CD14-positive monocyte (primary cell): ENCODE results near the gene IFT122. TPM values are rescaled to one million over a fixed set of nuclear protein-coding genes. Genes with fewer than 3 reads are reported as not detected.
A peak's percentile ranks its signal among the peaks of the same experiment; 100 is the strongest.

Source experiments
- DNase-seq, 3 donors: peaks; one replicate each; pipeline ENCODE4 v3.0.0-alpha.2; 2011 to 2022
- H2AFZ ChIP-seq: 2 replicates; pipeline ENCODE4 v1.6.0; 2012; ENCODE audit warnings: mild to moderate bottlenecking, low read depth, low read length, inconsistent platforms; ENCODE audit not compliant: insufficient read depth, poor library complexity, severe bottlenecking
- H3K27ac ChIP-seq, 2 donors: 1 replicate in 1 of 2; 2 replicates in 1 of 2; pipeline ENCODE4 v1.5.1; 2012 to 2013; ENCODE audit warnings: low read length in 2 of 2, control low read depth in 1 of 2, inconsistent platforms in 1 of 2, low read depth in 1 of 2, mild to moderate bottlenecking in 1 of 2
- H3K27me3 ChIP-seq, 2 donors: one replicate each; pipeline versions ENCODE4 v1.6.0 to v1.6.1; 2011 to 2013; ENCODE audit warnings: low read length in 2 of 2; ENCODE audit not compliant: control insufficient read depth in 2 of 2, insufficient read depth in 2 of 2
- H3K36me3 ChIP-seq, 2 donors: replicated peaks in 1 of 2; 1 replicate in 1 of 2; 2 replicates in 1 of 2; pipeline versions ENCODE4 v1.5.1 to v1.6.1; 2012 to 2013; ENCODE audit warnings: low read length in 2 of 2, control low read depth in 1 of 2, inconsistent platforms in 1 of 2, mild to moderate bottlenecking in 1 of 2; ENCODE audit not compliant: insufficient read depth in 2 of 2, control insufficient read depth in 1 of 2
- H3K4me1 ChIP-seq, 2 donors: 1 replicate in 1 of 2; 2 replicates in 1 of 2; pipeline versions ENCODE4 v1.5.1 to v1.6.1; 2012 to 2013; ENCODE audit warnings: low read length in 2 of 2, control low read depth in 1 of 2, inconsistent platforms in 1 of 2, mild to moderate bottlenecking in 1 of 2, moderate library complexity in 1 of 2; ENCODE audit not compliant: insufficient read depth in 2 of 2, control insufficient read depth in 1 of 2
- H3K4me2 ChIP-seq: replicated peaks from 2 replicates; pipeline ENCODE3; 2012; ENCODE audit warnings: low read length, moderate library complexity, mild to moderate bottlenecking; ENCODE audit not compliant: poor library complexity, severe bottlenecking; ENCODE audit errors: extremely low read depth
- H3K4me3 ChIP-seq, 3 experiments: fragments of 200-600 bp in 1 of 3; sonication (generic) in 1 of 3; replicated peaks in 1 of 3; 1 replicate in 2 of 3; 2 replicates in 1 of 3; pipeline ENCODE4 v1.5.1; 2011 to 2013; ENCODE audit warnings: low read length in 3 of 3, mild to moderate bottlenecking in 3 of 3, control low read depth in 2 of 3, low read depth in 2 of 3, inconsistent platforms in 1 of 3, moderate library complexity in 1 of 3
- H3K79me2 ChIP-seq: 2 replicates; pipeline ENCODE4 v1.6.0; 2012; ENCODE audit warnings: mild to moderate bottlenecking, control low read depth, inconsistent platforms, low read length, moderate library complexity; ENCODE audit not compliant: insufficient read depth
- H3K9ac ChIP-seq: 2 replicates; pipeline ENCODE4 v1.6.0; 2017; ENCODE audit warnings: low read length, mild to moderate bottlenecking; ENCODE audit not compliant: insufficient read depth, poor library complexity, severe bottlenecking
- H3K9me3 ChIP-seq, 2 donors: replicated peaks in 1 of 2; 1 replicate in 1 of 2; 2 replicates in 1 of 2; pipeline versions ENCODE4 v1.5.1 to v1.6.1; 2012 to 2013; ENCODE audit warnings: low read length in 2 of 2, control low read depth in 1 of 2; ENCODE audit not compliant: control insufficient read depth in 1 of 2, insufficient read depth in 1 of 2
- H4K20me1 ChIP-seq: 2 replicates; pipeline ENCODE4 v1.6.0; 2012; ENCODE audit warnings: mild to moderate bottlenecking, low read length, control low read depth, moderate library complexity; ENCODE audit not compliant: insufficient read depth
- H3K27ac Mint-ChIP-seq, 7 donors: one replicate each; pipeline ENCODE4 v1.8.0; 2020; ENCODE audit warnings: mild to moderate bottlenecking in 7 of 7, mixed read lengths in 7 of 7, moderate library complexity in 6 of 7, inconsistent platforms in 2 of 7
- H3K27me3 Mint-ChIP-seq, 3 donors: one replicate each; pipeline ENCODE4 v1.8.0; 2021 to 2022; ENCODE audit warnings: low read depth in 3 of 3, mild to moderate bottlenecking in 3 of 3, mixed read lengths in 3 of 3, moderate library complexity in 3 of 3, inconsistent platforms in 1 of 3
- H3K36me3 Mint-ChIP-seq, 2 donors: one replicate each; pipeline ENCODE4 v1.8.0; 2020; ENCODE audit warnings: mixed read lengths in 2 of 2, inconsistent platforms in 1 of 2, mild to moderate bottlenecking in 1 of 2
- H3K4me1 Mint-ChIP-seq: one replicate; pipeline ENCODE4 v1.8.0; 2020; ENCODE audit warnings: mild to moderate bottlenecking, mixed read lengths
- H3K4me3 Mint-ChIP-seq, 2 donors: one replicate each; pipeline ENCODE4 v1.8.0; 2020; ENCODE audit warnings: mild to moderate bottlenecking in 2 of 2, mixed read lengths in 2 of 2, moderate library complexity in 1 of 2
- H3K9me3 Mint-ChIP-seq, 7 donors: one replicate each; pipeline ENCODE4 v1.8.0; 2020 to 2022; ENCODE audit warnings: mixed read lengths in 7 of 7, mild to moderate bottlenecking in 6 of 7, moderate library complexity in 6 of 7, inconsistent platforms in 2 of 7
- WGBS: methylation state at CpG from one replicate; pipeline ENCODE4 v1.1.5; 2013; ENCODE audit warnings: missing lambda C conversion rate; ENCODE audit not compliant: insufficient coverage; 5-methylcytosine and 5-hydroxymethylcytosine counted together
- intact Hi-C, 2 donors: fragments of 100-400 bp; cut with micrococcal nuclease; formaldehyde crosslinking; loops; one replicate each; pipeline versions ENCODE4 v1.15.0 to v1.15.1; 2023
- polyA plus RNA-seq, 3 donors: library from polyadenylated mRNA; depleted of rRNA in 1 of 3; unstranded in 2 of 3; stranded (reverse) in 1 of 3; fragments of 300-500 nt in 2 of 3; fragments of >200 nt in 1 of 3; fragmentation: Illumina TruSeq in 2 of 3; gene quantifications; 1 replicate in 2 of 3; 2 replicates in 1 of 3; pipeline ENCODE4 v1.2.3, GENCODE V29; 2012 to 2021
- TF ChIP-seq, protein P1 (sequence below): fragments of 200-600 bp; IDR thresholded peaks from one replicate; pipeline ENCODE4 v1.8.0; 2022; ENCODE audit warnings: antibody characterized with exemption, mild to moderate bottlenecking

IFT122 gene
- polyA plus RNA-seq, 3 donors = 3.3 to 12.2 (median 3.6) TPM

GRCh38 chr3:129491794-129492193 lies 51.8 kb downstream of the IFT122 start:
- Mint-ChIP-seq H3K4me3 (no peak overlapping the region), H3K27me3 (peaks cover 0 to 1% (median 0%) of the 10 kb centered on the region in 3 donors), H3K4me1 (peaks cover 39% of the 10 kb centered on the region), H3K9me3 (peaks cover 0 to 3% (median 0%) of the 10 kb centered on the region in 7 donors), H3K27ac (peak overlapping the region in 5 of 7 donors; percentile 24 to 76 (median 75)), H3K36me3 (peaks cover 46 to 50% of the 10 kb centered on the region in 2 donors)
- Histone ChIP-seq H3K4me2 (no peak overlapping the region), H3K27ac (peak overlapping the region in 1 of 2 donors; percentile 89), H3K79me2 (no peaks in the 10 kb centered on the region), H3K4me3 (no peak overlapping the region), H3K9ac (no peak overlapping the region), H2AFZ (no peak overlapping the region), H3K27me3 (no peaks in the 10 kb centered on the region), H3K4me1 (peaks cover 36 to 41% of the 10 kb centered on the region in 2 donors), H3K9me3 (no peaks in the 10 kb centered on the region), H3K36me3 (peaks cover 3 to 49% of the 10 kb centered on the region in 2 donors), H4K20me1 (no peaks in the 10 kb centered on the region)
- 100% methylated on average over 7 of the region's 9 CpGs for WGBS
- intact Hi-C loops = loop anchor here (2.0 to 10.0 kb wide), 5 partner anchors 36 to 441 kb away; partner anchors contain the start of gene RHO (in 1 of the 2)
- no peak for DNase-seq
- TF ChIP-seq, protein P1, sequence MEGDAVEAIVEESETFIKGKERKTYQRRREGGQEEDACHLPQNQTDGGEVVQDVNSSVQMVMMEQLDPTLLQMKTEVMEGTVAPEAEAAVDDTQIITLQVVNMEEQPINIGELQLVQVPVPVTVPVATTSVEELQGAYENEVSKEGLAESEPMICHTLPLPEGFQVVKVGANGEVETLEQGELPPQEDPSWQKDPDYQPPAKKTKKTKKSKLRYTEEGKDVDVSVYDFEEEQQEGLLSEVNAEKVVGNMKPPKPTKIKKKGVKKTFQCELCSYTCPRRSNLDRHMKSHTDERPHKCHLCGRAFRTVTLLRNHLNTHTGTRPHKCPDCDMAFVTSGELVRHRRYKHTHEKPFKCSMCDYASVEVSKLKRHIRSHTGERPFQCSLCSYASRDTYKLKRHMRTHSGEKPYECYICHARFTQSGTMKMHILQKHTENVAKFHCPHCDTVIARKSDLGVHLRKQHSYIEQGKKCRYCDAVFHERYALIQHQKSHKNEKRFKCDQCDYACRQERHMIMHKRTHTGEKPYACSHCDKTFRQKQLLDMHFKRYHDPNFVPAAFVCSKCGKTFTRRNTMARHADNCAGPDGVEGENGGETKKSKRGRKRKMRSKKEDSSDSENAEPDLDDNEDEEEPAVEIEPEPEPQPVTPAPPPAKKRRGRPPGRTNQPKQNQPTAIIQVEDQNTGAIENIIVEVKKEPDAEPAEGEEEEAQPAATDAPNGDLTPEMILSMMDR = no peak

- no peak overlapping the region for H2AFZ ChIP-seq
- Mint-ChIP-seq H3K27me3 (peaks cover 0 to 1% (median 0%) of the 10 kb centered on the region in 3 donors), H3K4me3 (no peak overlapping the region), H3K9me3 (peaks cover 0 to 3% (median 0%) of the 10 kb centered on the region in 7 donors), H3K27ac (peak overlapping the region in 1 of 7 donors; percentile 45), H3K36me3 (peaks cover 46 to 53% of the 10 kb centered on the region in 2 donors), H3K4me1 (peaks cover 31% of the 10 kb centered on the region)
- no CpG with 5 or more reads among the region's 4 CpGs for WGBS
- TF ChIP-seq, protein P1 = no peak
- H3K9me3 ChIP-seq = no peaks in the 10 kb centered on the region
- H3K4me3 ChIP-seq = no peak overlapping the region
- H3K27ac ChIP-seq = no peak overlapping the region
- H4K20me1 ChIP-seq = no peaks in the 10 kb centered on the region
- no peak overlapping the region for H3K4me2 ChIP-seq
- intact Hi-C loops = loop anchor here (5.0 to 10.0 kb wide), 4 partner anchors 35 to 440 kb away; partner anchors contain the start of gene RHO (in 1 of the 2)
- no peak for DNase-seq
- H3K4me1 ChIP-seq = peaks cover 32% of the 10 kb centered on the region in 2 donors
- no peak overlapping the region for H3K9ac ChIP-seq
- H3K27me3 ChIP-seq = no peaks in the 10 kb centered on the region
- H3K36me3 ChIP-seq = peaks cover 4 to 58% of the 10 kb centered on the region in 2 donors
- H3K79me2 ChIP-seq = no peaks in the 10 kb centered on the region
Measured at GRCh38 chr3:129492691-129493090, 52.7 kb downstream of the IFT122 start.
